ENCODE measurements around the gene UBE2J2.

DNA sequence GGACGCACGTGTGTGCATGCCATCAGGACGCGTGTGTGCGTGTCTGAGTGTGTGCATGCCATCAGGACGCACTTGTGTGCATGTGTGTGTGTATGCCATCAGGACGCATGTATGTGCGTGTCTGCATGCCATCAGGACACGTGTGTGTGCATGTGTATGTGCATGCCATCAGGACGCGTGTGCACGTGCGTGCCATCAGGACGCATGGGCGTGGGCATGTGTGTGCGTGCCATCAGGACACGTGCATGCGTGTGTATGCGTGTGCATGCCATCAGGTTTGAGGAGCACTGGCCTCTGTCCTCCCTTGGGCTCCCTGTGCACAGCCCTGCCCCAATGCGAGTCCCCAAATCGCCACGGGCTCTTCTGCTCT lies 14.6 kb downstream of the UBE2J2 start:
- TF ChIP-seq, protein P1, sequence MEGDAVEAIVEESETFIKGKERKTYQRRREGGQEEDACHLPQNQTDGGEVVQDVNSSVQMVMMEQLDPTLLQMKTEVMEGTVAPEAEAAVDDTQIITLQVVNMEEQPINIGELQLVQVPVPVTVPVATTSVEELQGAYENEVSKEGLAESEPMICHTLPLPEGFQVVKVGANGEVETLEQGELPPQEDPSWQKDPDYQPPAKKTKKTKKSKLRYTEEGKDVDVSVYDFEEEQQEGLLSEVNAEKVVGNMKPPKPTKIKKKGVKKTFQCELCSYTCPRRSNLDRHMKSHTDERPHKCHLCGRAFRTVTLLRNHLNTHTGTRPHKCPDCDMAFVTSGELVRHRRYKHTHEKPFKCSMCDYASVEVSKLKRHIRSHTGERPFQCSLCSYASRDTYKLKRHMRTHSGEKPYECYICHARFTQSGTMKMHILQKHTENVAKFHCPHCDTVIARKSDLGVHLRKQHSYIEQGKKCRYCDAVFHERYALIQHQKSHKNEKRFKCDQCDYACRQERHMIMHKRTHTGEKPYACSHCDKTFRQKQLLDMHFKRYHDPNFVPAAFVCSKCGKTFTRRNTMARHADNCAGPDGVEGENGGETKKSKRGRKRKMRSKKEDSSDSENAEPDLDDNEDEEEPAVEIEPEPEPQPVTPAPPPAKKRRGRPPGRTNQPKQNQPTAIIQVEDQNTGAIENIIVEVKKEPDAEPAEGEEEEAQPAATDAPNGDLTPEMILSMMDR (conservative IDR thresholded peaks at IDR 0.05; ENCODE audit: low read depth, low read length), result no peak
- TF ChIP-seq EZH2 (IDR thresholded peaks at IDR 0.05; ENCODE audit: low read length, unreplicated experiment), result no peak

Data from PC-3 (cell line).